K562 (cell line): ENCODE measurements around the gene EEF1A1. TPM values are rescaled to one million over a fixed set of nuclear protein-coding genes. Genes with fewer than 3 reads are reported as not detected.
A peak's percentile ranks its signal among the peaks of the same experiment; 100 is the strongest.

ENCODE experiments used
- CBX8 ChIP-seq: fragments of 200-600 bp; sonication (generic); IDR thresholded peaks from 2 replicates; pipeline ENCODE4 v1.6.1; 2012; ENCODE audit warnings: borderline replicate concordance, mixed run types, low read depth, mild to moderate bottlenecking, moderate library complexity, mixed read lengths, low read length, control low read depth, inconsistent platforms; ENCODE audit not compliant: poor library complexity, severe bottlenecking; ENCODE audit errors: extremely low read depth
- CREBBP ChIP-seq: IDR thresholded peaks from one replicate; pipeline ENCODE4 v1.6.1; 2012; ENCODE audit warnings: low read depth, mild to moderate bottlenecking, control low read depth, inconsistent platforms, low read length
- GTF2A2 ChIP-seq: IDR thresholded peaks from 2 replicates; pipeline ENCODE4 v1.6.1; 2016; ENCODE audit warnings: mild to moderate bottlenecking, missing genetic modification characterization, missing compliant biosample characterization
- IRF1 ChIP-seq: sonication (generic); formaldehyde crosslinking; IDR thresholded peaks from 2 replicates; pipeline ENCODE4 v1.8.0; 2022; ENCODE audit warnings: missing genetic modification reagents, mild to moderate bottlenecking, borderline replicate concordance
- JUND ChIP-seq, 2 experiments: IDR thresholded peaks; 2 replicates in 1 of 2; 3 replicates in 1 of 2; pipeline ENCODE4 v1.6.1; 2011; ENCODE audit warnings: borderline replicate concordance in 2 of 2, low read depth in 2 of 2, low read length in 2 of 2, improper control_type of control experiment in 1 of 2, missing biosample characterization in 1 of 2, missing genetic modification characterization in 1 of 2, missing genetic modification reagents in 1 of 2
- KHSRP ChIP-seq: fragments of 450-650 bp; IDR thresholded peaks from 2 replicates; pipeline ENCODE4 v1.6.1; 2017
- LCOR ChIP-seq: sonication (generic); formaldehyde crosslinking; IDR thresholded peaks from 2 replicates; pipeline ENCODE4 v1.8.0; 2022; ENCODE audit warnings: mild to moderate bottlenecking, missing genetic modification reagents
- MCM2 ChIP-seq: fragments of 450-650 bp; IDR thresholded peaks from 2 replicates; pipeline ENCODE4 v1.6.1; 2017; ENCODE audit warnings: low read depth, mild to moderate bottlenecking
- MIER1 ChIP-seq: fragments of 450-650 bp; IDR thresholded peaks from 2 replicates; pipeline ENCODE4 v1.6.1; 2016; ENCODE audit warnings: antibody characterized with exemption, mild to moderate bottlenecking, low read depth
- NFXL1 ChIP-seq: fragments of 450-650 bp; formaldehyde crosslinking; IDR thresholded peaks from 2 replicates; pipeline ENCODE4 v1.4.0; 2021; ENCODE audit warnings: mild to moderate bottlenecking
- NR1H2 ChIP-seq: sonication (generic); formaldehyde crosslinking; IDR thresholded peaks from 2 replicates; pipeline ENCODE4 v1.4.0; 2020; ENCODE audit warnings: mild to moderate bottlenecking, missing genetic modification reagents
- RFX7 ChIP-seq: fragments of 250-450 bp; sonication (Bioruptor Pico); IDR thresholded peaks from 2 replicates; pipeline ENCODE4 v1.5.1; 2021; ENCODE audit warnings: mild to moderate bottlenecking
- SAFB2 ChIP-seq: fragments of 200-400 bp; formaldehyde crosslinking; IDR thresholded peaks from 2 replicates; pipeline ENCODE4 v1.6.1; 2018; ENCODE audit warnings: borderline replicate concordance, low read length, low read depth, moderate library complexity; ENCODE audit not compliant: severe bottlenecking
- TAF7 ChIP-seq: fragments of 450-650 bp; IDR thresholded peaks from 2 replicates; pipeline ENCODE4 v1.6.1; 2016; ENCODE audit warnings: missing genetic modification characterization, missing compliant biosample characterization
- TBP ChIP-seq: optimal IDR thresholded peaks from 2 replicates; pipeline ENCODE3; 2011; ENCODE audit warnings: low read depth, low read length, improper control_type of control experiment
- WHSC1 ChIP-seq: IDR thresholded peaks from one replicate; pipeline ENCODE4 v1.6.1; 2012; ENCODE audit warnings: low read length, control low read depth, inconsistent platforms
- ZNF121 ChIP-seq: sonication (generic); formaldehyde crosslinking; conservative IDR thresholded peaks from 2 replicates; pipeline ENCODE4 v1.8.0; 2022; ENCODE audit warnings: missing genetic modification reagents
- ZNF3 ChIP-seq: fragments of 250-450 bp; sonication (Bioruptor Pico); IDR thresholded peaks from 2 replicates; pipeline ENCODE4 v1.5.0; 2021; ENCODE audit warnings: mild to moderate bottlenecking, moderate library complexity
- ZNF444 ChIP-seq: fragments of 250-450 bp; sonication (Bioruptor Pico); IDR thresholded peaks from 2 replicates; pipeline ENCODE4 v1.4.0; 2020; ENCODE audit warnings: mild to moderate bottlenecking, moderate library complexity
- polyA plus RNA-seq, 8 experiments: library from polyadenylated mRNA; depleted of rRNA in 4 of 8; stranded (reverse) in 5 of 8; unstranded in 3 of 8; fragments of >200 nt; fragmentation: Nextera tagmentation in 2 of 8; fragmentation: Illumina TruSeq in 1 of 8; extraction: Ambion mirVana in 2 of 8; extraction: Trizol in 1 of 8; gene quantifications; 2 replicates each; pipeline versions ENCODE4 v1.2.1 to v1.2.3, GENCODE V29; 2011 to 2014; ENCODE audit warnings: inconsistent platforms in 1 of 8, missing spikeins in 1 of 8
- total RNA-seq, 7 experiments: library from RNA; depleted of rRNA in 6 of 7; stranded (reverse); fragments of >200 nt in 6 of 7; fragmentation: Illumina TruSeq in 2 of 7; extraction: Trizol in 2 of 7; gene quantifications; 2 replicates each; pipeline versions ENCODE4 v1.2.1 to v1.2.3, GENCODE V29; 2011 to 2021; ENCODE audit warnings: low replicate concordance in 1 of 7
- TF ChIP-seq, protein P1 (sequence below): sonication (generic); formaldehyde crosslinking; IDR thresholded peaks from 2 replicates; pipeline ENCODE4 v1.8.1; 2023; ENCODE audit warnings: mild to moderate bottlenecking, missing genetic modification reagents
- TF ChIP-seq, protein P2 (sequence below): fragments of 450-650 bp; IDR thresholded peaks from one replicate; pipeline ENCODE4 v1.6.1; 2018; ENCODE audit warnings: mild to moderate bottlenecking, moderate library complexity; ENCODE audit not compliant: partially characterized antibody
- TF ChIP-seq, protein P3 (sequence below), 2 experiments: fragments of 200-800 bp in 1 of 2; sonication (Bioruptor generic) in 1 of 2; sonication (generic) in 1 of 2; formaldehyde crosslinking in 1 of 2; IDR thresholded peaks in 1 of 2; conservative IDR thresholded peaks in 1 of 2; 2 replicates each; pipeline versions ENCODE4 v1.5.0 to v1.6.1; 2016 to 2020; ENCODE audit warnings: missing compliant biosample characterization in 1 of 2, missing genetic modification characterization in 1 of 2, missing genetic modification reagents in 1 of 2

Gene EEF1A1
- total and polyA plus RNA-seq, 9 of the 15 experiments (the other 6 are each of a cell fraction or from before 2014, with no cell fraction given) = 6,453 to 17,323 (median 11,082) TPM

DNA sequence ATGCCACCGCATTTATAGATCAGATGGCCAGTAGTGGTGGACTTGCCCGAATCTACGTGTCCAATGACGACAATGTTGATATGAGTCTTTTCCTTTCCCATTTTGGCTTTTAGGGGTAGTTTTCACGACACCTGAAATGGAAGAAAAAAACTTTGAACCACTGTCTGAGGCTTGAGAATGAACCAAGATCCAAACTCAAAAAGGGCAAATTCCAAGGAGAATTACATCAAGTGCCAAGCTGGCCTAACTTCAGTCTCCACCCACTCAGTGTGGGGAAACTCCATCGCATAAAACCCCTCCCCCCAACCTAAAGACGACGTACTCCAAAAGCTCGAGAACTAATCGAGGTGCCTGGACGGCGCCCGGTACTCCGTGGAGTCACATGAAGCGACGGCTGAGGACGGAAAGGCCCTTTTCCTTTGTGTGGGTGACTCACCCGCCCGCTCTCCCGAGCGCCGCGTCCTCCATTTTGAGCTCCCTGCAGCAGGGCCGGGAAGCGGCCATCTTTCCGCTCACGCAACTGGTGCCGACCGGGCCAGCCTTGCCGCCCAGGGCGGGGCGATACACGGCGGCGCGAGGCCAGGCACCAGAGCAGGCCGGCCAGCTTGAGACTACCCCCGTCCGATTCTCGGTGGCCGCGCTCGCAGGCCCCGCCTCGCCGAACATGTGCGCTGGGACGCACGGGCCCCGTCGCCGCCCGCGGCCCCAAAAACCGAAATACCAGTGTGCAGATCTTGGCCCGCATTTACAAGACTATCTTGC is 725 bp downstream of the EEF1A1 start (continued):
- TF ChIP-seq ZNF444 (CRISPR knock-in tag) (no peak), KHSRP (no peak), ZNF121 (CRISPR knock-in tag) (no peak; the same call in 1 of the 2 replicates), RFX7 (CRISPR knock-in tag) (0 out of 2 replicates have a peak, but pooled peaks have one; percentile 31), NR1H2 (CRISPR knock-in tag) (no peak), NFXL1 (CRISPR knock-in tag) (no peak), MCM2 (no peak), LCOR (CRISPR knock-in tag) (no peak), ZNF3 (CRISPR knock-in tag) (no peak), CREBBP (no peak), GTF2A2 (tag) (no peak), TBP (no peak), CBX8 (no peak), IRF1 (CRISPR knock-in tag) (no peak), MIER1 (no peak), WHSC1 (no peak), SAFB2 (no peak), TAF7 (tag) (no peak), JUND (IDR thresholded peaks at IDR 0.05; ENCODE audit: borderline replicate concordance, low read depth, low read length) (peak; percentile 77), JUND (tag; IDR thresholded peaks at IDR 0.05; ENCODE audit: borderline replicate concordance, low read depth, low read length) (peak; percentile 21; the same call in 1 of the 3 replicates)
- TF ChIP-seq, protein P1, sequence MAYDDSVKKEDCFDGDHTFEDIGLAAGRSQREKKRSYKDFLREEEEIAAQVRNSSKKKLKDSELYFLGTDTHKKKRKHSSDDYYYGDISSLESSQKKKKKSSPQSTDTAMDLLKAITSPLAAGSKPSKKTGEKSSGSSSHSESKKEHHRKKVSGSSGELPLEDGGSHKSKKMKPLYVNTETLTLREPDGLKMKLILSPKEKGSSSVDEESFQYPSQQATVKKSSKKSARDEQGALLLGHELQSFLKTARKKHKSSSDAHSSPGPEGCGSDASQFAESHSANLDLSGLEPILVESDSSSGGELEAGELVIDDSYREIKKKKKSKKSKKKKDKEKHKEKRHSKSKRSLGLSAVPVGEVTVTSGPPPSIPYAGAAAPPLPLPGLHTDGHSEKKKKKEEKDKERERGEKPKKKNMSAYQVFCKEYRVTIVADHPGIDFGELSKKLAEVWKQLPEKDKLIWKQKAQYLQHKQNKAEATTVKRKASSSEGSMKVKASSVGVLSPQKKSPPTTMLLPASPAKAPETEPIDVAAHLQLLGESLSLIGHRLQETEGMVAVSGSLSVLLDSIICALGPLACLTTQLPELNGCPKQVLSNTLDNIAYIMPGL = peak; percentile 91
- TF ChIP-seq, protein P2, sequence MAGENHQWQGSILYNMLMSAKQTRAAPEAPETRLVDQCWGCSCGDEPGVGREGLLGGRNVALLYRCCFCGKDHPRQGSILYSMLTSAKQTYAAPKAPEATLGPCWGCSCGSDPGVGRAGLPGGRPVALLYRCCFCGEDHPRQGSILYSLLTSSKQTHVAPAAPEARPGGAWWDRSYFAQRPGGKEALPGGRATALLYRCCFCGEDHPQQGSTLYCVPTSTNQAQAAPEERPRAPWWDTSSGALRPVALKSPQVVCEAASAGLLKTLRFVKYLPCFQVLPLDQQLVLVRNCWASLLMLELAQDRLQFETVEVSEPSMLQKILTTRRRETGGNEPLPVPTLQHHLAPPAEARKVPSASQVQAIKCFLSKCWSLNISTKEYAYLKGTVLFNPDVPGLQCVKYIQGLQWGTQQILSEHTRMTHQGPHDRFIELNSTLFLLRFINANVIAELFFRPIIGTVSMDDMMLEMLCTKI = no peak
- TF ChIP-seq, protein P3, sequence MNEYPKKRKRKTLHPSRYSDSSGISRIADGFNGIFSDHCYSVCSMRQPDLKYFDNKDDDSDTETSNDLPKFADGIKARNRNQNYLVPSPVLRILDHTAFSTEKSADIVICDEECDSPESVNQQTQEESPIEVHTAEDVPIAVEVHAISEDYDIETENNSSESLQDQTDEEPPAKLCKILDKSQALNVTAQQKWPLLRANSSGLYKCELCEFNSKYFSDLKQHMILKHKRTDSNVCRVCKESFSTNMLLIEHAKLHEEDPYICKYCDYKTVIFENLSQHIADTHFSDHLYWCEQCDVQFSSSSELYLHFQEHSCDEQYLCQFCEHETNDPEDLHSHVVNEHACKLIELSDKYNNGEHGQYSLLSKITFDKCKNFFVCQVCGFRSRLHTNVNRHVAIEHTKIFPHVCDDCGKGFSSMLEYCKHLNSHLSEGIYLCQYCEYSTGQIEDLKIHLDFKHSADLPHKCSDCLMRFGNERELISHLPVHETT (CRISPR knock-in tag; conservative IDR thresholded peaks at IDR 0.05 in 1 of 2, IDR thresholded peaks at IDR 0.05 in 1 of 2) = peak in 1 of 2 experiments; percentile 75; a peak in 1 of 4 replicates
